ENCODE results near the gene FRY.

The FRY gene

DNA sequence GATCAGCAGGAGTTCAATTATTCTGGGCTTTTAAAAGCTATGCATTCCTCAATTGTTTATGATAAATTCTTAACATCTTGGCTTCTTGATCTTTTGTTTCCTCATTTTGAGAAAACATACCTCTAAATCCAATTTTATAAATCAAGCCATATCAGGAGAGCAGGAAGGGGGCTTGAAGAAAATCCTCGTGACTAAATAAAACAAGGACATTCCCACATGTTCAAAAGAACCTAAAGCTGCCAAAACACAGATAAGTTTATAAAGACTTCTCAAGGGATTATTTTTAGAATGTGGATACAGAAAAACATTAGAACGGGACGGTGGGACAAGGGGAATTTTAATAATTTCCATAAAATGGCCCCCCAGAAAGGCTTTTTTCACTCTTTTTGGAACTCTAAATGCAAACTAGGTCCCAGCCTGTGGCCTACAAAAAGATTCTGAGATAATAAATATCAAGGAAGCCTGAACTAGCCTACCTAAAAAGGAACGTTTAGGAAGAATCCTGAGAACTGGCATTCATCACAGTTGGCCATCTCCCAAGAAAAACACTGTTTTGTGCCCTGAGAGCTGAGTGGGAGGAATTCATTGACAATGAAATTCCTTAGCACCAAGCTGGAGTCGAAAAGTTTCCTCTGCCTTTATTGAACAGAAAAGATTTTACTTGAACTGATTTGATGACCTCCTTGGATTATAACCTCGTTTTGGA is 253.5 kb downstream of the FRY start:
- in situ Hi-C loops (cut with MboI; ENCODE audit: low pct_unique_long_range_greater_than_20kb, low sequenced_read_pairs, unreplicated experiment): no loop called here
- no peak for TF ChIP-seq CTCF (IDR thresholded peaks at IDR 0.05; ENCODE audit: extremely low read depth, insufficient read depth, missing control alignments)
- no peak for DNase-seq (ENCODE audit: low spot score)

GRCh38 chr13:32285633-32285965 is 254.0 kb downstream of the FRY start:
- no peak for DNase-seq (ENCODE audit: low spot score)
- in situ Hi-C loops (cut with MboI; ENCODE audit: low pct_unique_long_range_greater_than_20kb, low sequenced_read_pairs, unreplicated experiment): no loop called here

GRCh38 chr13:32297206-32297605 is 265.6 kb downstream of the FRY start:
- in situ Hi-C loops (cut with MboI; ENCODE audit: low pct_unique_long_range_greater_than_20kb, low sequenced_read_pairs, unreplicated experiment): no loop called here
- no peak for TF ChIP-seq CTCF (IDR thresholded peaks at IDR 0.05; ENCODE audit: extremely low read depth, insufficient read depth, missing control alignments)
- no peak for DNase-seq (ENCODE audit: low spot score)

More at GRCh38 chr13:32285633-32285965, 254.0 kb downstream of the FRY start:
- no peak for TF ChIP-seq CTCF (IDR thresholded peaks at IDR 0.05; ENCODE audit: extremely low read depth, insufficient read depth, missing control alignments)

- DNase-seq (ENCODE audit: low spot score): no peak
- in situ Hi-C loops (cut with MboI; ENCODE audit: low pct_unique_long_range_greater_than_20kb, low sequenced_read_pairs, unreplicated experiment): no loop called here
- TF ChIP-seq CTCF (IDR thresholded peaks at IDR 0.05; ENCODE audit: extremely low read depth, insufficient read depth, missing control alignments): no peak
Measured at GRCh38 chr13:32298695-32299094, 267.1 kb downstream of the FRY start.

DNA sequence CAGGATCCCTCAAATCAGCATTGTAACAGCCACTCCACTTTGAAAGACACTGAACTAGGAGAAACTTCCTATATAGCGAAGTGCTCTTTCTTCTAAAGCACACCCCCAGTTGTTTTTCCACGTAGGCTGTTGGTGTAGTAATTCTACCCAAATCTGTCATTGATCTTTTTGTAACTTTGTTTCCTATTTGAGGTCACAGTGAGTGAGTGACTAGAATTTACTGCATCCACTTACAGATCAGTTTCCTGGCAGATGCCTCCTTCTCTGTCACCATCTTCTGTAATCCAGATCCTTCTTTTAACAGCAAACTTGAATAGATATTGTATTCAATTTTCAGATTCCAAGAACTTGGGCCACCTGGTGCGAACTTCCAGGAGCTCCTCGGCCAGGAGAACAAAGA is 268.3 kb downstream of the FRY start:
- in situ Hi-C loops (cut with MboI; ENCODE audit: low pct_unique_long_range_greater_than_20kb, low sequenced_read_pairs, unreplicated experiment): loop anchor here (25.0 kb wide), 1 partner anchor 388 kb away; no protein-coding TSS in a partner anchor
- no peak for DNase-seq (ENCODE audit: low spot score)
- TF ChIP-seq CTCF (IDR thresholded peaks at IDR 0.05; ENCODE audit: extremely low read depth, insufficient read depth, missing control alignments): no peak

DNA sequence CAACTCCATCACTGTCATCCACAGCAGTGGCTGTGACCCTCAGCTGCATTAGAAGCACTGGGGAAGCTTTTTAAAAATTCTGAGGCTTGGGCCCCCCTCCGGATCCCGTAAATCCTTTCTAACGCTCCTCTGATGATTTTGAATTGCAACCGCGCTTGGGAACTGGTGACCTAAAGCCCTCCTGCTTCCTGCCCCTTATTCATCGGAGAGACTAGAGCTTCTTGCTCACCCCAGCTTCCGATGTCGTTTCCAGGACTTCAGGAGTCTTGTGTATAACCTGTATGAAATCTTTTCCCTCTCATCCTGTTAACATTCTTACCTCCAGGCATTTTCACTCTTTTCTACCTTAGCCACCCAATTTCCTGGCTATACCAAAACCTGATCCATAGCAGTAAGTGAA is 268.8 kb downstream of the FRY start:
- no peak for DNase-seq (ENCODE audit: low spot score)
- no peak for TF ChIP-seq CTCF (IDR thresholded peaks at IDR 0.05; ENCODE audit: extremely low read depth, insufficient read depth, missing control alignments)
- in situ Hi-C loops (cut with MboI; ENCODE audit: low pct_unique_long_range_greater_than_20kb, low sequenced_read_pairs, unreplicated experiment): loop anchor here (25.0 kb wide), 1 partner anchor 388 kb away; no protein-coding TSS in a partner anchor

Measured in GM13977 (cell line).